Calu3 (cell line): ENCODE measurements around the gene KCNIP4. TPM values are rescaled to one million over a fixed set of nuclear protein-coding genes. Genes with fewer than 3 reads are reported as not detected.

ENCODE experiments used
- BruUV-seq: library from RNA; stranded (reverse); fragments of 400-500 nt; replicated peaks from 2 replicates; lab custom pipeline; 2021; lab: Mats Ljungman, UMichigan
- CTCF ChIA-PET: fragments of 300-600 bp; sonication (Branson Sonifier 250); formaldehyde crosslinking; loops from one replicate; lab custom pipeline; 2022; ENCODE audit warnings: antibody characterized with exemption; lab: Charles Lee
- DNase-seq: peaks from one replicate; pipeline ENCODE4 v3.0.0; 2022
- H3K27ac Mint-ChIP-seq: one replicate; pipeline ENCODE4 v1.8.0; 2022; ENCODE audit warnings: mixed read lengths; ENCODE audit not compliant: unreplicated experiment
- H3K27me3 Mint-ChIP-seq: one replicate; pipeline ENCODE4 v1.8.0; 2022; ENCODE audit warnings: mixed read lengths; ENCODE audit not compliant: unreplicated experiment
- H3K36me3 Mint-ChIP-seq: one replicate; pipeline ENCODE4 v1.8.0; 2022; ENCODE audit warnings: mild to moderate bottlenecking, moderate library complexity, mixed read lengths; ENCODE audit not compliant: insufficient read depth, unreplicated experiment
- H3K4me1 Mint-ChIP-seq: one replicate; pipeline ENCODE4 v1.8.0; 2022; ENCODE audit warnings: mild to moderate bottlenecking, low read depth, mixed read lengths; ENCODE audit not compliant: unreplicated experiment
- H3K4me3 Mint-ChIP-seq: one replicate; pipeline ENCODE4 v1.8.0; 2022; ENCODE audit warnings: mild to moderate bottlenecking, low read depth, moderate library complexity, mixed read lengths; ENCODE audit not compliant: unreplicated experiment
- H3K9me3 Mint-ChIP-seq: one replicate; pipeline ENCODE4 v1.8.0; 2022; ENCODE audit warnings: low read depth, mixed read lengths; ENCODE audit not compliant: unreplicated experiment
- CTCF ChIP-seq: fragments of 200-600 bp; IDR thresholded peaks from one replicate; pipeline ENCODE4 v1.8.0; 2022; ENCODE audit warnings: antibody characterized with exemption; ENCODE audit not compliant: unreplicated experiment
- intact Hi-C: fragments of 100-400 bp; cut with micrococcal nuclease; formaldehyde crosslinking; loops from one replicate; pipeline ENCODE4 v1.10.0; 2022; ENCODE audit not compliant: unreplicated experiment
- total RNA-seq: library from RNA; stranded (reverse); gene quantifications from 2 replicates; pipeline ENCODE4 v1.2.3, GENCODE V29; 2022

The KCNIP4 gene
- total RNA-seq, 1 experiment from 2014 or later, result not detected

- peaks cover 18% of the 10 kb centered on the region for H3K4me1 Mint-ChIP-seq
- no peak for TF ChIP-seq CTCF
- H3K36me3 Mint-ChIP-seq, result no peaks in the 10 kb centered on the region
- H3K27ac Mint-ChIP-seq, result no peak overlapping the region
- H3K27me3 Mint-ChIP-seq, result no peaks in the 10 kb centered on the region
- DNase-seq, result no peak
- BruUV-seq, result no TSS peak
- CTCF ChIA-PET, result no interaction called here
- peaks cover 4% of the 10 kb centered on the region for H3K9me3 Mint-ChIP-seq
- intact Hi-C loops, result no loop called here
- no peak overlapping the region for H3K4me3 Mint-ChIP-seq
Observed at GRCh38 chr4:20838476-20838875, 1110.1 kb downstream of the KCNIP4 start.

GRCh38 chr4:20832826-20833225, 1115.7 kb downstream of the KCNIP4 start:
- Mint-ChIP-seq H3K9me3 (no peaks in the 10 kb centered on the region), H3K27ac (no peak overlapping the region), H3K36me3 (no peaks in the 10 kb centered on the region), H3K27me3 (no peaks in the 10 kb centered on the region), H3K4me3 (no peak overlapping the region), H3K4me1 (no peaks in the 10 kb centered on the region)
- no peak for TF ChIP-seq CTCF
- intact Hi-C loops, result no loop called here
- DNase-seq, result no peak
- BruUV-seq, result no TSS peak
- CTCF ChIA-PET, result no interaction called here

GRCh38 chr4:20831746-20832145, 1116.8 kb downstream of the KCNIP4 start:
- Mint-ChIP-seq H3K36me3 (no peaks in the 10 kb centered on the region), H3K4me3 (no peak overlapping the region), H3K9me3 (no peaks in the 10 kb centered on the region), H3K4me1 (no peaks in the 10 kb centered on the region), H3K27me3 (no peaks in the 10 kb centered on the region), H3K27ac (no peak overlapping the region)
- no TSS peak for BruUV-seq
- TF ChIP-seq CTCF, result no peak
- CTCF ChIA-PET, result no interaction called here
- DNase-seq, result no peak
- intact Hi-C loops, result no loop called here

GRCh38 chr4:20829617-20830357, 1118.8 kb downstream of the KCNIP4 start:
- H3K27ac Mint-ChIP-seq, result no peak overlapping the region
- no peak for TF ChIP-seq CTCF
- no peaks in the 10 kb centered on the region for H3K27me3 Mint-ChIP-seq
- no peak overlapping the region for H3K4me3 Mint-ChIP-seq
- no peak for DNase-seq
- intact Hi-C loops, result no loop called here
- no peaks in the 10 kb centered on the region for H3K4me1 Mint-ChIP-seq
- BruUV-seq, result no TSS peak
- H3K9me3 Mint-ChIP-seq, result no peaks in the 10 kb centered on the region
- CTCF ChIA-PET, result no interaction called here
- no peaks in the 10 kb centered on the region for H3K36me3 Mint-ChIP-seq
